Putamen (tissue), 1 donor: ENCODE data around the gene CYP2A13.
"Not testable (repeated sequence)": the region's sequence is repeated elsewhere in the genome, so short reads cannot be mapped to it uniquely, and the experiment has no call there.

Experiments used
- DNase-seq: peaks from one replicate; pipeline ENCODE4 v3.0.0-alpha.2; 2016; ENCODE audit warnings: low spot score

Gene CYP2A13

GRCh38 chr19:41120929-41121911, 33.0 kb downstream of the CYP2A13 start:
- not testable (repeated sequence) for DNase-seq

- not testable (repeated sequence) for DNase-seq
Measured at GRCh38 chr19:41122846-41123245, 34.6 kb downstream of the CYP2A13 start.

DNA sequence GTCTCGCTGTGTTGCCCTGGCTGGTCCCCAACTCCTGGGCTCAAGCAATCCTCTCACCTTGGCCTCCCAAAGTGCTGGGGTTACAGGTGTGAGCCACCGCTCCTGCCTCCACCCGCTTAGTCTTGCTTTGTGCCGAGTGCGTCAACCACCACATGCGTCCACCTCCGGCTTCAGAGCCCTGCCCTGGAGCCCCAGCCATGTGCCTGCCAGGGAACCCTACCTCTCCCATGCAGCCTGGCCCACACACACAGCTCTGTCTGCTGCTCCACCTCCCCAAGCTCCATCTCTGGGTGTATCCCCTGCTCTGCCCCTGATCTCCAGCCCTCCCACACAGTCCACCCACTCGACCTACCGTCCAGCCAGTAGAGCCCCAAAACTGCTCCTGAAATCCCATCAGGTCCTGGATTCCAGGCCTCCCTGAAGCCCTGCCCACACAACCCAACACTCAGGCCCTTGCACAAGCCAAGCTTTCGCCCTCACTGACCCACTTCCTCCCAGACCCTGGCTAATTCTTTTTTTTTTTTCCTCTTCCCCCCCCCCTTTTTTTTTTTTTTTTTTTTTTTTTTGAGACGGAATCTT, 35.6 kb downstream of the CYP2A13 start:
- no peak for DNase-seq

GRCh38 chr19:41126765-41127203, 38.5 kb downstream of the CYP2A13 start:
- not testable (repeated sequence) for DNase-seq

GRCh38 chr19:41127362-41127761, 39.1 kb downstream of the CYP2A13 start:
- not testable (repeated sequence) for DNase-seq

DNA sequence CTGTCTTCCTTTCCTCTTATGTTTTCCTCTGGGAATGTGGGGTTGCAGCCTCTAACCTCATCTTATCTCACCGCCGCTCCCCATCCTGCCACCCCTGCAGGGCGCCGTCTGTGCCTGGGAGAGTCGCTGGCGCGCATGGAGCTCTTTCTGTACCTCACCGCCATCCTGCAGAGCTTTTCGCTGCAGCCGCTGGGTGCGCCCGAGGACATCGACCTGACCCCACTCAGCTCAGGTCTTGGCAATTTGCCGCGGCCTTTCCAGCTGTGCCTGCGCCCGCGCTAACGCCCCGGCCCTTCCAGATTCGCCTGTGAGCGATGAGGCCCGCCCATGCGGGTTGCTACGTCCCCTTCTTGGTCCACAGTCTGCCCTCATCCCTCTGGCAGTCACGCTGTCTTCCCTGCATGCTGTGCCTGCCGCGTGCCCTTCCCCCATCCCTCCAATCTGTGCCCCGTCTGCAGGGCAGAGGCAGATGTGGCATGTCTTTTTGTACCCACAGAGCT, 39.6 kb downstream of the CYP2A13 start:
- DNase-seq: peak; percentile 19

DNA sequence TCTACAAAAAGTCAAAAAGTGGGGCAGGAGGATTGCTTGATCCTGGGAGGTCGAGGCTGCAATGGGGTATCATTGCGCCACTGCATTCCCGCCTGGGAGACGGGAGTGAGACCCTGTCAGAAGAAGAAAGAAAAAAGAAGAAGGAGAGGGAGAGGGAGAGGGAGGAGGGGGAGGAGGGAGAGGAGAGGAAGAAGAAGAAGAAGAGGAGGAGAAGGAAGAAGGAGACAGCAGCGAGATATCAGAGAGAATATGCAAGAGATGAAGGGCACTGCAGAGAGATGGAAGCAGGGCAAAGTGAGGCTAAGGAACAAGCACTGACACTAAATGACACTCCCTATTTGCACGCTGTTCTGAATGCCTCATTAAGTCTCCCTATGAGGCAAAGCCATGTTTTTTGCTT, 40.4 kb downstream of the CYP2A13 start:
- DNase-seq: no peak

- no peak for DNase-seq
Measured at GRCh38 chr19:41131186-41131585, 42.9 kb downstream of the CYP2A13 start.

- DNase-seq: no peak
Measured at GRCh38 chr19:41133260-41133659, 45.0 kb downstream of the CYP2A13 start.

DNA sequence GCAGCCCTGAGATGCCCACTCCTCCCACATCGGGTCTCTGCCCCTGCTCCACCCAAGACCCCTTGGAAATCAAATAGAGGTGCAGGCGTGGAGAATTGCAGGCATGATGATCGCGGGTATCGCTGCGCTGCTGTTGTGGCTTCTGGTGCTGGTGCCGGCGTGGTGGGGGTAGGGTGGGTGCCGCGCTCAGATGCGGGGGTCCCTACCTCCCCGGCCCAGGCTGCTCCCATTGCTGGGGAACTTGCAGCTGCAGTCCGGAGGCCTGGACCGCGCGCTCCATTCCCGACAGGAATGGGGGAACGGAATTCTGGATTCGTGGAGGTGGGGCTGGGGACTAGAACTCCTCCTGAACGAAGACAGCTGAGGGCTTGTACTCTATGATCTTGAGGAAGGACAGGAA, 46.4 kb downstream of the CYP2A13 start:
- DNase-seq: no peak

DNA sequence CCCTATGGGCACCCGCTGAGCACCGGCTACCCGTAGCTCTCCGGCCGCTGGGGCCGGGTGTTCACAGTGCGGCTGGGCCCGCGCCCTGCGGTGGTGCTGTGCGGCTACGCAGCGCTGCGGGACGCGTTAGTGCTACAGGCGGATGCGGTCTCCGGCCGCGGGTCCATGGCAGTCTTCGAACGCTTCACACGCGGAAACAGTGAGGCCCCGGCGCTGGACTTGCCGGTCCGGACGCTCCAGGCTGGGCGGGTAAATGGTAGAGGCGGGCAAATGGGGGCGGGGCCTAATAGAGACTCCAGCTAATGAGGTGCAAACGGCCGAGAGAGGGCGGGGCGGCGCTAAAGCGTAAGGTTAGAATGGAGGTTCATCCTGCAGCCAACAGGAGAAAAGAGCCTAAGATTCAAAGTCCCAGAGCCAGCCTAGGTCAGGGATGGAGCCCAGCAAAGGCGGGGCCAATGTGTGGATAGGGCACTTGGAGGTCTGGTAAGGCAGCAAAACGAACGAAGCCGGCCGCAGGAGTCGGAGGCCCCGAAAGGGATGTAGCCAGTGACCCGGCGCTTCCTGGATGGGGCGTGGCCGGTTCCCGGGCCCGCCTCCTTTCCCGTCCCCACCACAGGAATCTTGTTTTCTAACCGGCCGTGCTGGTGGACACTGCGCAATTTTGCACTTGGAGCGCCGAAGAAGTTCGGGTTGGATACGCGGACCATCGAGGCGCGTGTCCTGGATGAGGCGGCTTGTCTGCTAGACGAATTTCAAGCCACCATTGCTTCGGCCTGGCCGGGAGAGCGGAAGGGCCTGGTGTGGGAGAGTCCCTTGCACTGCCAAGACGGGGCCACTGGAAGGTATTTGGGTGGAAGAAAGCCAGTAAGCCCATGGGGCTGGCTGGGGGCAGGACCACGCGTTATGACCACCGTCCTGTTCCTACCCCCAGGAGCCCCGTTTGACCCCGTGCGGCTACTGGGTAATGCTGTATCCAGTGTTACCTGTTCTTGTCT, 47.4 kb downstream of the CYP2A13 start:
- DNase-seq: peak; percentile 48

- no peak for DNase-seq
Measured at GRCh38 chr19:41136636-41137455, 48.6 kb downstream of the CYP2A13 start.

- peak; percentile 46 for DNase-seq
Measured at GRCh38 chr19:41144403-41144802, 56.2 kb downstream of the CYP2A13 start.
